SK-N-SH treated with all-trans-retinoic acid at 6 μM for 48 hours (cell line): Measurements from ENCODE around the gene DDI2.

Experiments
- ATAC-seq: fragments of 200-7000 bp; cut with Tn5 transposase; 3 replicates; pipeline ENCODE4 v1.9.1; 2020; ENCODE audit warnings: mild to moderate bottlenecking, moderate library complexity
- ARNTL ChIP-seq: fragments of 450-650 bp; formaldehyde crosslinking; IDR thresholded peaks from 2 replicates; pipeline ENCODE4 v1.5.0; 2020; ENCODE audit warnings: low read depth, mild to moderate bottlenecking, moderate library complexity, borderline replicate concordance
- BACH2 ChIP-seq: fragments of 250-450 bp; sonication (Bioruptor Pico); IDR thresholded peaks from 2 replicates; pipeline ENCODE4 v1.9.0; 2021; ENCODE audit warnings: mild to moderate bottlenecking, borderline replicate concordance
- CSDC2 ChIP-seq: fragments of 250-450 bp; sonication (Bioruptor Pico); IDR thresholded peaks from 2 replicates; pipeline ENCODE4 v1.5.0; 2020; ENCODE audit warnings: mild to moderate bottlenecking, moderate library complexity
- GLIS3 ChIP-seq: fragments of 250-450 bp; sonication (Bioruptor Pico); IDR thresholded peaks from 2 replicates; pipeline ENCODE4 v1.5.0; 2020; ENCODE audit warnings: mild to moderate bottlenecking, moderate library complexity
- ISL1 ChIP-seq: fragments of 250-450 bp; sonication (Bioruptor Pico); IDR thresholded peaks from 2 replicates; pipeline ENCODE4 v2.1.2; 2022; ENCODE audit warnings: mild to moderate bottlenecking, moderate library complexity
- OSR1 ChIP-seq: fragments of 250-450 bp; sonication (Bioruptor Pico); IDR thresholded peaks from 2 replicates; pipeline ENCODE4 v1.8.0; 2022; ENCODE audit warnings: moderate library complexity, mild to moderate bottlenecking, inconsistent platforms
- PPARA ChIP-seq: fragments of 250-450 bp; sonication (Bioruptor Pico); IDR thresholded peaks from 2 replicates; pipeline ENCODE4 v1.5.0; 2020; ENCODE audit warnings: mild to moderate bottlenecking, borderline replicate concordance
- RARB ChIP-seq: fragments of 250-450 bp; sonication (Bioruptor Pico); IDR thresholded peaks from 2 replicates; pipeline ENCODE4 v1.8.0; 2021; ENCODE audit warnings: mild to moderate bottlenecking, moderate library complexity
- SNAI2 ChIP-seq: fragments of 250-450 bp; sonication (Bioruptor Pico); IDR thresholded peaks from 2 replicates; pipeline ENCODE4 v1.5.0; 2020; ENCODE audit warnings: mild to moderate bottlenecking, moderate library complexity
- TCF4 ChIP-seq: fragments of 250-450 bp; sonication (Bioruptor Pico); IDR thresholded peaks from 2 replicates; pipeline ENCODE4 v1.8.0; 2021; ENCODE audit warnings: mild to moderate bottlenecking, moderate library complexity, borderline replicate concordance
- TOX ChIP-seq: fragments of 250-450 bp; sonication (Bioruptor Pico); IDR thresholded peaks from 2 replicates; pipeline ENCODE4 v1.8.0; 2021; ENCODE audit warnings: mild to moderate bottlenecking, moderate library complexity, borderline replicate concordance
- ZC3H10 ChIP-seq: fragments of 250-450 bp; sonication (Bioruptor Pico); IDR thresholded peaks from 2 replicates; pipeline ENCODE4 v1.5.1; 2021; ENCODE audit warnings: mild to moderate bottlenecking, moderate library complexity
- ZFP30 ChIP-seq: fragments of 450-650 bp; formaldehyde crosslinking; IDR thresholded peaks from 2 replicates; pipeline ENCODE4 v1.5.0; 2022; ENCODE audit warnings: mild to moderate bottlenecking, moderate library complexity
- ZNF565 ChIP-seq: fragments of 450-650 bp; formaldehyde crosslinking; conservative IDR thresholded peaks from 2 replicates; pipeline ENCODE4 v1.5.0; 2020; ENCODE audit warnings: low read depth, mild to moderate bottlenecking, moderate library complexity
- ZNF70 ChIP-seq: fragments of 450-650 bp; formaldehyde crosslinking; IDR thresholded peaks from 2 replicates; pipeline ENCODE4 v1.5.0; 2020; ENCODE audit warnings: mild to moderate bottlenecking, moderate library complexity
- ZNF8 ChIP-seq: fragments of 450-650 bp; formaldehyde crosslinking; IDR thresholded peaks from 2 replicates; pipeline ENCODE4 v1.5.0; 2020; ENCODE audit warnings: mild to moderate bottlenecking, moderate library complexity
- TF ChIP-seq, protein P1 (sequence below): fragments of 250-450 bp; sonication (Bioruptor Pico); IDR thresholded peaks from 2 replicates; pipeline ENCODE4 v1.8.0; 2021; ENCODE audit warnings: low read depth, mild to moderate bottlenecking, moderate library complexity, borderline replicate concordance
- TF ChIP-seq, protein P2 (sequence below): fragments of 250-450 bp; sonication (Bioruptor Pico); IDR thresholded peaks from 2 replicates; pipeline ENCODE4 v1.5.1; 2020; ENCODE audit warnings: low read depth, mild to moderate bottlenecking, moderate library complexity
- TF ChIP-seq, protein P3 (sequence below): fragments of 250-450 bp; sonication (Bioruptor Pico); IDR thresholded peaks from 2 replicates; pipeline ENCODE4 v1.5.0; 2020; ENCODE audit warnings: mild to moderate bottlenecking, moderate library complexity
- TF ChIP-seq, protein P4 (sequence below): fragments of 250-450 bp; sonication (Bioruptor Pico); IDR thresholded peaks from 2 replicates; pipeline ENCODE4 v1.8.0; 2020; ENCODE audit warnings: mild to moderate bottlenecking, moderate library complexity, borderline replicate concordance
- TF ChIP-seq, protein P5 (sequence below): fragments of 250-450 bp; sonication (Bioruptor Pico); IDR thresholded peaks from 2 replicates; pipeline ENCODE4 v1.5.1; 2021; ENCODE audit warnings: mild to moderate bottlenecking, moderate library complexity

The DDI2 gene

DNA sequence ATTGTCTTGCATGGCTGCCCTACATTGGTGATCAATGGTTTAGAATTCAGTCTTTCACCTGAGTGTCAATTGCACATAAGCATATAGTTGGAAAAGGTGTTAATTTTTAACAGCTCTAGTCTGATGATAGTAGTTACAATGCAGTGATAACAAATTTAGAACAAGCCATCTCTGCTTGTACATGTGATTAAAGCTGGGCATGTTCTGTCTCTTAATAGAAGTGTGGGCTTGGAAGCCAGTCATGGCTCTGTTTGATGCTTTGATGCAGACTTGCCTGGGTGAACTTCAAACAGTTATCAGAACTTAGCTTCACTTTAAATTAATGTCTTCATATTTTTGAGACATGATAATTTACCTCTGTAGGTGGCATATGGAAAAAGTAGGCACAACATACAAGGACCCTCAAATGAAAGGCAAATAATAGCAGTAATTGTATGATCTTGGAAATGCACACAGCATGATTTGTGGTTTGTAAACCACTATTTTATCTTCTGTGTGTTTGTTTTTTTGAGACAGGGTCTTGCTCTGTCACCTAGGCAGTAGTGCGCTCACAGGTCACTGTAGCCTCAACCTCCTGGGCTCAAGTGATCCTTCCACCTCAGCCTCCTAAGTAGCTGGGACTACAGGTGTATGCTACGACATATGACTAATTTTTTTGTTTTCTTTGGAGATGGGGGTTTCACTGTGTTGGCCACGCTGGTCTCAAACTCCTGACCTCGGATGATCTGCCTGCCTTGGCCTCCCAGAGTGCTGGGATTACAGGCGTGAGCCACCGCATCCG, 3.8 kb downstream of the DDI2 start (continued):
- TF ChIP-seq, protein P1, sequence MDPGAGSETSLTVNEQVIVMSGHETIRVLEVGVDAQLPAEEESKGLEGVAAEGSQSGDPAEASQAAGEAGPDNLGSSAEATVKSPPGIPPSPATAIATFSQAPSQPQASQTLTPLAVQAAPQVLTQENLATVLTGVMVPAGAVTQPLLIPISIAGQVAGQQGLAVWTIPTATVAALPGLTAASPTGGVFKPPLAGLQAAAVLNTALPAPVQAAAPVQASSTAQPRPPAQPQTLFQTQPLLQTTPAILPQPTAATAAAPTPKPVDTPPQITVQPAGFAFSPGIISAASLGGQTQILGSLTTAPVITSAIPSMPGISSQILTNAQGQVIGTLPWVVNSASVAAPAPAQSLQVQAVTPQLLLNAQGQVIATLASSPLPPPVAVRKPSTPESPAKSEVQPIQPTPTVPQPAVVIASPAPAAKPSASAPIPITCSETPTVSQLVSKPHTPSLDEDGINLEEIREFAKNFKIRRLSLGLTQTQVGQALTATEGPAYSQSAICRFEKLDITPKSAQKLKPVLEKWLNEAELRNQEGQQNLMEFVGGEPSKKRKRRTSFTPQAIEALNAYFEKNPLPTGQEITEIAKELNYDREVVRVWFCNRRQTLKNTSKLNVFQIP: no peak

DNA sequence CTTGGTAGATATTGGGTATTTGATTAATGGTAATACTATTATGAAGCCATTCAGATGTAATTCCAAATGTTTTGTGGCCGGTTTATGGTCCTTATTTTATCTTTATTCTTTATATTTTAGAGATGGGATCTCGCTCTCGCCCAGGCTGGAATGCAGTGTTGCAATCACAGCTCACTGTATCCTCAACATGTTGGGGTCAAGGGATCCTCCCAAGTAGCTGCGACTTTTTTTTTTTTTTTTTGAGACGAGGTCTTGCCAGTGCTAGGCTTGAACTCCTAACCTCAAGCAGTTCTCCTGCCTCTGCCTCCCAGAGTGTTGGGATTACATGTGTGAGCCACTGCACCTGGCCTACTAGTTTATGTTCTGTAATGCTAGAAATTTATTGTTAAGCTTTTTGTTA, 4.7 kb downstream of the DDI2 start:
- TF ChIP-seq ZNF565: no peak
- no peak for TF ChIP-seq ZNF70 (CRISPR knock-in tag)
- no peak for TF ChIP-seq RARB (CRISPR knock-in tag)
- no peak for TF ChIP-seq CSDC2 (CRISPR knock-in tag)
- no peak for TF ChIP-seq GLIS3 (CRISPR knock-in tag)
- TF ChIP-seq, protein P2, sequence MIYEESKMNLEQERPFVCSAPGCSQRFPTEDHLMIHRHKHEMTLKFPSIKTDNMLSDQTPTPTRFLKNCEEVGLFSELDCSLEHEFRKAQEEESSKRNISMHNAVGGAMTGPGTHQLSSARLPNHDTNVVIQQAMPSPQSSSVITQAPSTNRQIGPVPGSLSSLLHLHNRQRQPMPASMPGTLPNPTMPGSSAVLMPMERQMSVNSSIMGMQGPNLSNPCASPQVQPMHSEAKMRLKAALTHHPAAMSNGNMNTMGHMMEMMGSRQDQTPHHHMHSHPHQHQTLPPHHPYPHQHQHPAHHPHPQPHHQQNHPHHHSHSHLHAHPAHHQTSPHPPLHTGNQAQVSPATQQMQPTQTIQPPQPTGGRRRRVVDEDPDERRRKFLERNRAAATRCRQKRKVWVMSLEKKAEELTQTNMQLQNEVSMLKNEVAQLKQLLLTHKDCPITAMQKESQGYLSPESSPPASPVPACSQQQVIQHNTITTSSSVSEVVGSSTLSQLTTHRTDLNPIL: no peak
- TF ChIP-seq ZFP30 (CRISPR knock-in tag): no peak
- TF ChIP-seq, protein P3, sequence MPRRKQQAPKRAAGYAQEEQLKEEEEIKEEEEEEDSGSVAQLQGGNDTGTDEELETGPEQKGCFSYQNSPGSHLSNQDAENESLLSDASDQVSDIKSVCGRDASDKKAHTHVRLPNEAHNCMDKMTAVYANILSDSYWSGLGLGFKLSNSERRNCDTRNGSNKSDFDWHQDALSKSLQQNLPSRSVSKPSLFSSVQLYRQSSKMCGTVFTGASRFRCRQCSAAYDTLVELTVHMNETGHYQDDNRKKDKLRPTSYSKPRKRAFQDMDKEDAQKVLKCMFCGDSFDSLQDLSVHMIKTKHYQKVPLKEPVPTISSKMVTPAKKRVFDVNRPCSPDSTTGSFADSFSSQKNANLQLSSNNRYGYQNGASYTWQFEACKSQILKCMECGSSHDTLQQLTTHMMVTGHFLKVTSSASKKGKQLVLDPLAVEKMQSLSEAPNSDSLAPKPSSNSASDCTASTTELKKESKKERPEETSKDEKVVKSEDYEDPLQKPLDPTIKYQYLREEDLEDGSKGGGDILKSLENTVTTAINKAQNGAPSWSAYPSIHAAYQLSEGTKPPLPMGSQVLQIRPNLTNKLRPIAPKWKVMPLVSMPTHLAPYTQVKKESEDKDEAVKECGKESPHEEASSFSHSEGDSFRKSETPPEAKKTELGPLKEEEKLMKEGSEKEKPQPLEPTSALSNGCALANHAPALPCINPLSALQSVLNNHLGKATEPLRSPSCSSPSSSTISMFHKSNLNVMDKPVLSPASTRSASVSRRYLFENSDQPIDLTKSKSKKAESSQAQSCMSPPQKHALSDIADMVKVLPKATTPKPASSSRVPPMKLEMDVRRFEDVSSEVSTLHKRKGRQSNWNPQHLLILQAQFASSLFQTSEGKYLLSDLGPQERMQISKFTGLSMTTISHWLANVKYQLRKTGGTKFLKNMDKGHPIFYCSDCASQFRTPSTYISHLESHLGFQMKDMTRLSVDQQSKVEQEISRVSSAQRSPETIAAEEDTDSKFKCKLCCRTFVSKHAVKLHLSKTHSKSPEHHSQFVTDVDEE: no peak
- TF ChIP-seq ZC3H10 (CRISPR knock-in tag): no peak
- no peak for TF ChIP-seq ARNTL (CRISPR knock-in tag)
- no peak for TF ChIP-seq ZNF8
- TF ChIP-seq, protein P1: no peak
- TF ChIP-seq ISL1 (CRISPR knock-in tag): no peak
- TF ChIP-seq, protein P4, sequence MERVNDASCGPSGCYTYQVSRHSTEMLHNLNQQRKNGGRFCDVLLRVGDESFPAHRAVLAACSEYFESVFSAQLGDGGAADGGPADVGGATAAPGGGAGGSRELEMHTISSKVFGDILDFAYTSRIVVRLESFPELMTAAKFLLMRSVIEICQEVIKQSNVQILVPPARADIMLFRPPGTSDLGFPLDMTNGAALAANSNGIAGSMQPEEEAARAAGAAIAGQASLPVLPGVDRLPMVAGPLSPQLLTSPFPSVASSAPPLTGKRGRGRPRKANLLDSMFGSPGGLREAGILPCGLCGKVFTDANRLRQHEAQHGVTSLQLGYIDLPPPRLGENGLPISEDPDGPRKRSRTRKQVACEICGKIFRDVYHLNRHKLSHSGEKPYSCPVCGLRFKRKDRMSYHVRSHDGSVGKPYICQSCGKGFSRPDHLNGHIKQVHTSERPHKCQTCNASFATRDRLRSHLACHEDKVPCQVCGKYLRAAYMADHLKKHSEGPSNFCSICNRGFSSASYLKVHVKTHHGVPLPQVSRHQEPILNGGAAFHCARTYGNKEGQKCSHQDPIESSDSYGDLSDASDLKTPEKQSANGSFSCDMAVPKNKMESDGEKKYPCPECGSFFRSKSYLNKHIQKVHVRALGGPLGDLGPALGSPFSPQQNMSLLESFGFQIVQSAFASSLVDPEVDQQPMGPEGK: no peak
- TF ChIP-seq OSR1 (CRISPR knock-in tag): no peak
- TF ChIP-seq, protein P5, sequence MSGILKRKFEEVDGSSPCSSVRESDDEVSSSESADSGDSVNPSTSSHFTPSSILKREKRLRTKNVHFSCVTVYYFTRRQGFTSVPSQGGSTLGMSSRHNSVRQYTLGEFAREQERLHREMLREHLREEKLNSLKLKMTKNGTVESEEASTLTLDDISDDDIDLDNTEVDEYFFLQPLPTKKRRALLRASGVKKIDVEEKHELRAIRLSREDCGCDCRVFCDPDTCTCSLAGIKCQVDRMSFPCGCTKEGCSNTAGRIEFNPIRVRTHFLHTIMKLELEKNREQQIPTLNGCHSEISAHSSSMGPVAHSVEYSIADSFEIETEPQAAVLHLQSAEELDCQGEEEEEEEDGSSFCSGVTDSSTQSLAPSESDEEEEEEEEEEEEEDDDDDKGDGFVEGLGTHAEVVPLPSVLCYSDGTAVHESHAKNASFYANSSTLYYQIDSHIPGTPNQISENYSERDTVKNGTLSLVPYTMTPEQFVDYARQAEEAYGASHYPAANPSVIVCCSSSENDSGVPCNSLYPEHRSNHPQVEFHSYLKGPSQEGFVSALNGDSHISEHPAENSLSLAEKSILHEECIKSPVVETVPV (CRISPR knock-in tag): no peak
- no peak for TF ChIP-seq BACH2 (CRISPR knock-in tag)
- TF ChIP-seq PPARA (CRISPR knock-in tag): no peak
- TF ChIP-seq SNAI2: no peak
- no peak for ATAC-seq

DNA sequence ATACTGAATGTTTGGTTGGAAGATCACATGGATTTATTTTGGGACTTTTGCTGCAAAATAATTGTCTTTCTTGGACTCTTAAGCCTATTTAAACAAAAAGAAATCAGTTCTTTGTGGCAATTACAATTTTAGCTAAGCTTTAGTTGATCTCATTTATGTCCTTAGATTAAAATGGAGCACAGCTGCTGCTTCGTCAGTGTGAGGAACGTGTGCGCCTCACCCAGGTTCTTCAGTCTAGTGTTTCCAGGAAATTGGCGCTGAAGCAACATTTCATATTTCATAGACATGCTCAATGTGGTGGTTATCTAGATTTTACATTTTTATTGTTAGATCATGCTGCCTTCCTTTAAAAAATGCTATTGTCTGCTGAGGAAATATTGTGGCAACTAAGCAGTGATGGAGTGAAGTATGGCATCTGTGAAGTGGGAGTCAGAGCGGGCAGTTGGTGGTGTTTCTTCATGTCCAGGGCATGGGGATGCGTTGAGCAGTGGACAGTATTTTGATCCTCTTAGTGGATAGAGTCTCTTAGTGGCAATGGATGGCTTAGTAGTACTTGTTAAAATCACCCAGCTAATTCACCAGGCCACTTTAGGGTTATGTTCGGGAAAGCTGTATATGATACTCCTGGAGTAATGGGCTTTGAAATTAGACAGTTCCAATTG, 5.6 kb downstream of the DDI2 start:
- no peak for TF ChIP-seq CSDC2 (CRISPR knock-in tag)
- TF ChIP-seq, protein P3: no peak
- no peak for TF ChIP-seq ARNTL (CRISPR knock-in tag)
- no peak for TF ChIP-seq SNAI2
- TF ChIP-seq TCF4 (CRISPR knock-in tag): no peak
- no peak for TF ChIP-seq ZNF8
- TF ChIP-seq, protein P4: no peak
- no peak for TF ChIP-seq ZFP30 (CRISPR knock-in tag)
- TF ChIP-seq ISL1 (CRISPR knock-in tag): no peak
- no peak for TF ChIP-seq TOX (CRISPR knock-in tag)
- TF ChIP-seq, all 23 proteins: peak for 0
- ATAC-seq: no peak
